ENCODE data around the gene LYPD1. TPM values are rescaled to one million over a fixed set of nuclear protein-coding genes. Genes with fewer than 3 reads are reported as not detected.
"Not testable (repeated sequence)": the region's sequence is repeated elsewhere in the genome, so short reads cannot be mapped to it uniquely, and the experiment has no call there.

LYPD1 gene
- polyA plus RNA-seq (ENCODE audit: low read depth in 6 of 6): not detected

GRCh38 chr2:132669908-132670495, at the start of gene LYPD1:
LYPD1 (minus strand) TSS chr2:132670205; CDS start chr2:132669932, 273 bp downstream.
- Mint-ChIP-seq H3K4me1 (peaks cover 0 to 5% (median 4%) of the 10 kb centered on the region in 3 donors), H3K27ac (no peak within 1 kb of the TSS), H3K9me3 (peaks cover 0 to 2% (median 0%) of the 10 kb centered on the region in 7 donors), H3K4me3 (peak within 1 kb of the TSS in 3 of 8 donors; percentile 32 to 50 (median 48)), H3K27me3 (peaks cover 32 to 71% (median 50%) of the 10 kb centered on the region in 3 donors), H3K36me3 (peaks cover 0 to 8% of the 10 kb centered on the region in 2 donors)
- no peak for DNase-seq
- no peak for ATAC-seq (ENCODE audit: low read depth in 2 of 2)

GRCh38 chr2:132719480-132719879, 49.5 kb upstream of the LYPD1 start:
- ATAC-seq (ENCODE audit: low read depth in 2 of 2) (no peak), DNase-seq (no peak)
- no peak overlapping the region for H3K4me3 Mint-ChIP-seq
- no peaks in the 10 kb centered on the region for H3K4me1 Mint-ChIP-seq
- H3K27ac Mint-ChIP-seq: no peak overlapping the region
- peaks cover 2 to 8% (median 5%) of the 10 kb centered on the region in 7 donors for H3K9me3 Mint-ChIP-seq
- no peaks in the 10 kb centered on the region for H3K27me3 Mint-ChIP-seq
- H3K36me3 Mint-ChIP-seq: no peaks in the 10 kb centered on the region

GRCh38 chr2:132716954-132717353, 46.9 kb upstream of the LYPD1 start:
- Mint-ChIP-seq H3K27ac (peak overlapping the region in 1 of 6 donors; percentile 15), H3K9me3 (peaks cover 0 to 10% (median 2%) of the 10 kb centered on the region in 7 donors), H3K4me1 (no peaks in the 10 kb centered on the region), H3K36me3 (no peaks in the 10 kb centered on the region), H3K27me3 (no peaks in the 10 kb centered on the region), H3K4me3 (no peak overlapping the region)
- ATAC-seq (ENCODE audit: low read depth in 2 of 2) (no peak), DNase-seq (no peak)

GRCh38 chr2:132715386-132716351, 45.7 kb upstream of the LYPD1 start:
- Mint-ChIP-seq H3K27me3 (no peaks in the 10 kb centered on the region), H3K27ac (no peak overlapping the region), H3K4me3 (peak overlapping the region in 1 of 8 donors; percentile 29), H3K9me3 (peaks cover 0 to 11% (median 2%) of the 10 kb centered on the region in 7 donors), H3K4me1 (no peaks in the 10 kb centered on the region), H3K36me3 (no peaks in the 10 kb centered on the region)
- DNase-seq (no peak), ATAC-seq (ENCODE audit: low read depth in 2 of 2) (no peak)

GRCh38 chr2:132703396-132703795, 33.4 kb upstream of the LYPD1 start:
- ATAC-seq (ENCODE audit: low read depth in 2 of 2) (no peak), DNase-seq (no peak)
- H3K36me3 Mint-ChIP-seq: no peaks in the 10 kb centered on the region
- no peak overlapping the region for H3K4me3 Mint-ChIP-seq
- H3K27me3 Mint-ChIP-seq: no peaks in the 10 kb centered on the region
- peaks cover 0 to 5% (median 0%) of the 10 kb centered on the region in 7 donors for H3K9me3 Mint-ChIP-seq
- H3K4me1 Mint-ChIP-seq: no peaks in the 10 kb centered on the region
- no peak overlapping the region for H3K27ac Mint-ChIP-seq

- ATAC-seq (ENCODE audit: low read depth in 2 of 2): no peak
- no peaks in the 10 kb centered on the region for H3K36me3 Mint-ChIP-seq
- H3K4me3 Mint-ChIP-seq: no peak overlapping the region
- no peaks in the 10 kb centered on the region for H3K4me1 Mint-ChIP-seq
- H3K27me3 Mint-ChIP-seq: no peaks in the 10 kb centered on the region
- DNase-seq: no peak
- peaks cover 0 to 4% (median 0%) of the 10 kb centered on the region in 7 donors for H3K9me3 Mint-ChIP-seq
- peak overlapping the region in 1 of 6 donors; percentile 3 for H3K27ac Mint-ChIP-seq
These were observed 31.8 kb upstream of the LYPD1 start for GRCh38 chr2:132701810-132702209.

- H3K4me3 Mint-ChIP-seq; H3K27me3 Mint-ChIP-seq; H3K27ac Mint-ChIP-seq; ATAC-seq (ENCODE audit: low read depth in 2 of 2); H3K4me1 Mint-ChIP-seq; H3K9me3 Mint-ChIP-seq; DNase-seq; H3K36me3 Mint-ChIP-seq: not testable (repeated sequence)
These were observed 29.8 kb upstream of the LYPD1 start for GRCh38 chr2:132699802-132700201.

- not testable (repeated sequence) for DNase-seq; H3K4me3 Mint-ChIP-seq; H3K27me3 Mint-ChIP-seq; H3K9me3 Mint-ChIP-seq; H3K36me3 Mint-ChIP-seq; ATAC-seq (ENCODE audit: low read depth in 2 of 2); H3K4me1 Mint-ChIP-seq; H3K27ac Mint-ChIP-seq
These were observed 28.3 kb upstream of the LYPD1 start for GRCh38 chr2:132698347-132698746.

- no peaks in the 10 kb centered on the region for H3K36me3 Mint-ChIP-seq
- no peak overlapping the region for H3K27ac Mint-ChIP-seq
- DNase-seq: no peak
- peaks cover 0 to 3% (median 0%) of the 10 kb centered on the region in 3 donors for H3K27me3 Mint-ChIP-seq
- no peak for ATAC-seq (ENCODE audit: low read depth in 2 of 2)
- no peaks in the 10 kb centered on the region for H3K4me1 Mint-ChIP-seq
- peaks cover 0 to 6% (median 4%) of the 10 kb centered on the region in 7 donors for H3K9me3 Mint-ChIP-seq
- no peak overlapping the region for H3K4me3 Mint-ChIP-seq
These were observed 27.7 kb upstream of the LYPD1 start for GRCh38 chr2:132697556-132698205.

GRCh38 chr2:132692816-132693215, 22.8 kb upstream of the LYPD1 start:
- no peak for DNase-seq
- Mint-ChIP-seq H3K36me3 (no peaks in the 10 kb centered on the region), H3K9me3 (peaks cover 0 to 9% (median 5%) of the 10 kb centered on the region in 7 donors), H3K4me1 (no peaks in the 10 kb centered on the region), H3K27me3 (peaks cover 0 to 7% (median 0%) of the 10 kb centered on the region in 3 donors), H3K4me3 (no peak overlapping the region), H3K27ac (no peak overlapping the region)
- no peak for ATAC-seq (ENCODE audit: low read depth in 2 of 2)

- no peak overlapping the region for H3K4me3 Mint-ChIP-seq
- ATAC-seq (ENCODE audit: low read depth in 2 of 2) (no peak), DNase-seq (no peak)
- H3K9me3 Mint-ChIP-seq: peaks cover 0 to 9% (median 5%) of the 10 kb centered on the region in 7 donors
- no peaks in the 10 kb centered on the region for H3K36me3 Mint-ChIP-seq
- peak overlapping the region in 1 of 6 donors; percentile 0 for H3K27ac Mint-ChIP-seq
- H3K27me3 Mint-ChIP-seq: peaks cover 0 to 7% (median 0%) of the 10 kb centered on the region in 3 donors
- H3K4me1 Mint-ChIP-seq: no peaks in the 10 kb centered on the region
These were observed 21.6 kb upstream of the LYPD1 start for GRCh38 chr2:132691556-132691955.

GRCh38 chr2:132690664-132691303, 20.8 kb upstream of the LYPD1 start:
- Mint-ChIP-seq H3K36me3 (no peaks in the 10 kb centered on the region), H3K4me3 (no peak overlapping the region)
- no peak for ATAC-seq (ENCODE audit: low read depth in 2 of 2)

GRCh38 chr2:132681766-132682165, 11.8 kb upstream of the LYPD1 start:
- ATAC-seq (ENCODE audit: low read depth in 2 of 2): no peak
- Mint-ChIP-seq H3K36me3 (no peaks in the 10 kb centered on the region), H3K4me1 (no peaks in the 10 kb centered on the region), H3K27ac (no peak overlapping the region), H3K27me3 (no peaks in the 10 kb centered on the region), H3K4me3 (no peak overlapping the region), H3K9me3 (peaks cover 0 to 5% (median 0%) of the 10 kb centered on the region in 7 donors)
- DNase-seq: no peak

More at GRCh38 chr2:132690664-132691303, 20.8 kb upstream of the LYPD1 start:
- no peaks in the 10 kb centered on the region for H3K4me1 Mint-ChIP-seq
- H3K27me3 Mint-ChIP-seq: peaks cover 0 to 7% (median 0%) of the 10 kb centered on the region in 3 donors
- DNase-seq: no peak
- peaks cover 0 to 9% (median 5%) of the 10 kb centered on the region in 7 donors for H3K9me3 Mint-ChIP-seq
- no peak overlapping the region for H3K27ac Mint-ChIP-seq
